Spleen (tissue), 11 donors: Measurements from ENCODE around the gene LRP1B. TPM values are rescaled to one million over a fixed set of nuclear protein-coding genes. Genes with fewer than 3 reads are reported as not detected.

Source experiments
- DNase-seq: peaks from one replicate; pipeline ENCODE4 v3.0.0-alpha.2; 2020
- H3K27ac ChIP-seq, 8 donors: fragments of 200-600 bp; sonication (generic) in 7 of 8; 1 replicate in 4 of 8; 2 replicates in 4 of 8; pipeline versions ENCODE4 v1.5.0 to v1.8.0; 2016 to 2021; ENCODE audit warnings: inconsistent platforms in 4 of 8, mild to moderate bottlenecking in 4 of 8, moderate library complexity in 1 of 8
- H3K27me3 ChIP-seq, 7 donors: fragments of 200-600 bp; sonication (generic) in 6 of 7; replicated peaks in 1 of 7; 1 replicate in 4 of 7; 2 replicates in 3 of 7; pipeline versions ENCODE4 v1.5.0 to v1.8.0; 2016 to 2021; ENCODE audit warnings: inconsistent platforms in 3 of 7, mild to moderate bottlenecking in 1 of 7
- H3K36me3 ChIP-seq, 6 donors: fragments of 200-600 bp; sonication (generic) in 5 of 6; 1 replicate in 4 of 6; 2 replicates in 2 of 6; pipeline versions ENCODE4 v1.5.0 to v1.8.0; 2016 to 2021; ENCODE audit warnings: inconsistent platforms in 2 of 6
- H3K4me1 ChIP-seq, 6 donors: fragments of 200-600 bp; sonication (generic) in 5 of 6; 1 replicate in 3 of 6; 2 replicates in 3 of 6; pipeline versions ENCODE4 v1.5.0 to v1.8.0; 2016 to 2021; ENCODE audit warnings: inconsistent platforms in 3 of 6
- H3K4me3 ChIP-seq, 8 donors: fragments of 200-600 bp; sonication (generic) in 7 of 8; 1 replicate in 4 of 8; 2 replicates in 4 of 8; pipeline versions ENCODE4 v1.5.0 to v1.8.0; 2016 to 2021; ENCODE audit warnings: inconsistent platforms in 4 of 8, mild to moderate bottlenecking in 4 of 8, moderate library complexity in 2 of 8
- H3K9me3 ChIP-seq, 8 donors: fragments of 200-600 bp; sonication (generic) in 7 of 8; 1 replicate in 4 of 8; 2 replicates in 4 of 8; pipeline versions ENCODE4 v1.5.0 to v1.8.0; 2016 to 2021; ENCODE audit warnings: inconsistent platforms in 4 of 8
- CTCF ChIP-seq, 11 experiments: fragments of 200-600 bp in 7 of 11; fragments of 450-650 bp in 4 of 11; sonication (generic) in 4 of 11; IDR thresholded peaks in 8 of 11; conservative IDR thresholded peaks in 3 of 11; 1 replicate in 7 of 11; 2 replicates in 4 of 11; pipeline versions ENCODE4 v1.4.0 to v1.8.0; 2016 to 2021; ENCODE audit warnings: antibody characterized with exemption in 11 of 11, inconsistent platforms in 4 of 11, mild to moderate bottlenecking in 1 of 11
- POLR2A ChIP-seq, 3 donors: fragments of 450-650 bp; IDR thresholded peaks; one replicate each; pipeline ENCODE4 v1.5.1; 2017; ENCODE audit warnings: antibody characterized with exemption in 3 of 3, mild to moderate bottlenecking in 1 of 3
- POLR2AphosphoS5 ChIP-seq, 3 donors: sonication (generic); formaldehyde crosslinking; IDR thresholded peaks; one replicate each; pipeline ENCODE4 v1.5.1; 2017; ENCODE audit warnings: antibody characterized with exemption in 3 of 3
- WGBS, 5 donors: extraction: QIAGEN DNeasy Blood & Tissue Kit in 3 of 5; methylation state at CpG; one replicate each; pipeline versions ENCODE4 v1.1.5 to v1.1.7; 2013 to 2018; 5-methylcytosine and 5-hydroxymethylcytosine counted together
- intact Hi-C: fragments of 100-400 bp; cut with DNase I; formaldehyde crosslinking; loops from one replicate; pipeline ENCODE4 v1.15.0; 2023; ENCODE audit warnings: low total_unique reads
- polyA plus RNA-seq, 3 donors: library from polyadenylated mRNA; stranded (reverse); fragments of 200-250 nt; gene quantifications; one replicate each; pipeline ENCODE4 v1.2.1, GENCODE V29; 2013
- total RNA-seq, 7 donors: library from RNA; depleted of rRNA in 3 of 7; stranded (reverse); fragments of >200 nt in 3 of 7; fragmentation: NEBNext Ultra II Directional in 4 of 7; extraction: Animal tissue kit (Norgen Biotek cat#: 25700) in 4 of 7; gene quantifications; one replicate each; pipeline versions ENCODE4 v1.1.0 to v1.2.1, GENCODE V29; 2016 to 2021
- donor health status: healthy with polysubstance abuse.
- donor health status: DM: no; HTN: no; CAD: no; lungs with moderate emphysema.
- donor health status: DM: no; HTN: no; CAD: no.
- donor health status: Bipolar disorder and iron deficiency.
- donor health status: healthy.
- donor health status: DM: no; HTN: no; CAD: no.
- donor health status: DM: yes; HTN: yes; CAD: no.

LRP1B gene
- total and polyA plus RNA-seq, 10 donors: 0.02 to 0.85 (median 0.08) TPM; not detected in 2

GRCh38 chr2:140696449-140696848, 1434.4 kb downstream of the LRP1B start:
- WGBS, 5 donors: 79 to 90% (median 85%) methylated on average over 3 of the region's 3 CpGs
- intact Hi-C loops: no loop called here
- no peak for DNase-seq
- Histone ChIP-seq H3K27ac (no peak overlapping the region), H3K4me3 (no peak overlapping the region), H3K27me3 (no peaks in the 10 kb centered on the region), H3K36me3 (no peaks in the 10 kb centered on the region), H3K4me1 (no peaks in the 10 kb centered on the region), H3K9me3 (no peaks in the 10 kb centered on the region)
- TF ChIP-seq POLR2AphosphoS5 (IDR thresholded peaks at IDR 0.05): no peak
- TF ChIP-seq POLR2A (IDR thresholded peaks at IDR 0.05): no peak
- no peak for TF ChIP-seq CTCF (IDR thresholded peaks at IDR 0.05 in 8 of 11, conservative IDR thresholded peaks at IDR 0.05 in 3 of 11)

GRCh38 chr2:140695155-140695554, 1435.7 kb downstream of the LRP1B start:
- WGBS, 5 donors: 81 to 91% (median 87%) methylated on average over 1 of the region's 1 CpG
- intact Hi-C loops: no loop called here
- no peaks in the 10 kb centered on the region for H3K4me1 ChIP-seq
- no peaks in the 10 kb centered on the region for H3K36me3 ChIP-seq
- DNase-seq: no peak
- H3K27ac ChIP-seq: no peak overlapping the region
- no peak for TF ChIP-seq CTCF (IDR thresholded peaks at IDR 0.05 in 8 of 11, conservative IDR thresholded peaks at IDR 0.05 in 3 of 11)
- no peak for TF ChIP-seq POLR2A (IDR thresholded peaks at IDR 0.05)
- TF ChIP-seq POLR2AphosphoS5 (IDR thresholded peaks at IDR 0.05): no peak
- no peaks in the 10 kb centered on the region for H3K27me3 ChIP-seq
- no peaks in the 10 kb centered on the region for H3K9me3 ChIP-seq
- no peak overlapping the region for H3K4me3 ChIP-seq

GRCh38 chr2:140687825-140688224, 1443.0 kb downstream of the LRP1B start:
- H3K9me3 ChIP-seq: no peaks in the 10 kb centered on the region
- no peak overlapping the region for H3K27ac ChIP-seq
- no peaks in the 10 kb centered on the region for H3K36me3 ChIP-seq
- intact Hi-C loops: no loop called here
- no peaks in the 10 kb centered on the region for H3K27me3 ChIP-seq
- TF ChIP-seq POLR2AphosphoS5 (IDR thresholded peaks at IDR 0.05) (no peak), POLR2A (IDR thresholded peaks at IDR 0.05) (no peak), CTCF (IDR thresholded peaks at IDR 0.05 in 8 of 11, conservative IDR thresholded peaks at IDR 0.05 in 3 of 11) (no peak)
- no peaks in the 10 kb centered on the region for H3K4me1 ChIP-seq
- H3K4me3 ChIP-seq: no peak overlapping the region
- no peak for DNase-seq

GRCh38 chr2:140683658-140684057, 1447.2 kb downstream of the LRP1B start:
- no peak overlapping the region for H3K27ac ChIP-seq
- H3K36me3 ChIP-seq: no peaks in the 10 kb centered on the region
- 87 to 92% (median 90%) methylated on average over 18 of the region's 18 CpGs for WGBS, 5 donors
- H3K27me3 ChIP-seq: no peaks in the 10 kb centered on the region
- no peak overlapping the region for H3K4me3 ChIP-seq
- no peaks in the 10 kb centered on the region for H3K9me3 ChIP-seq
- H3K4me1 ChIP-seq: no peaks in the 10 kb centered on the region
- TF ChIP-seq CTCF (IDR thresholded peaks at IDR 0.05 in 8 of 11, conservative IDR thresholded peaks at IDR 0.05 in 3 of 11): no peak
- TF ChIP-seq POLR2AphosphoS5 (IDR thresholded peaks at IDR 0.05): no peak
- no peak for TF ChIP-seq POLR2A (IDR thresholded peaks at IDR 0.05)
- no peak for DNase-seq
- intact Hi-C loops: no loop called here
